Epithelial cell of proximal tubule (primary cell): ENCODE results near the gene HSP90B1. TPM values are rescaled to one million over a fixed set of nuclear protein-coding genes. Genes with fewer than 3 reads are reported as not detected.
A peak's percentile ranks its signal among the peaks of the same experiment; 100 is the strongest.

Source experiments
- DNase-seq: peaks from one replicate; pipeline ENCODE4 v3.0.0-alpha.2; 2011; ENCODE audit warnings: low read depth
- H3K4me3 ChIP-seq: 2 replicates; pipeline ENCODE4 v1.5.1; 2011; ENCODE audit warnings: low read depth, mild to moderate bottlenecking, low read length
- total RNA-seq: library from RNA; depleted of rRNA; stranded (reverse); fragments of >200 nt; gene quantifications from 2 replicates; pipeline ENCODE4 v1.2.3, GENCODE V29; 2015
- TF ChIP-seq, protein P1 (sequence below): conservative IDR thresholded peaks from 2 replicates; pipeline ENCODE4 v1.5.1; 2012; ENCODE audit warnings: low read depth, mild to moderate bottlenecking, low read length

The HSP90B1 gene
- total RNA-seq, 1 donor from 2014 or later = 606 TPM

GRCh38 chr12:103966736-103967135, 36.5 kb downstream of the HSP90B1 start:
- DNase-seq = no peak
- TF ChIP-seq, protein P1, sequence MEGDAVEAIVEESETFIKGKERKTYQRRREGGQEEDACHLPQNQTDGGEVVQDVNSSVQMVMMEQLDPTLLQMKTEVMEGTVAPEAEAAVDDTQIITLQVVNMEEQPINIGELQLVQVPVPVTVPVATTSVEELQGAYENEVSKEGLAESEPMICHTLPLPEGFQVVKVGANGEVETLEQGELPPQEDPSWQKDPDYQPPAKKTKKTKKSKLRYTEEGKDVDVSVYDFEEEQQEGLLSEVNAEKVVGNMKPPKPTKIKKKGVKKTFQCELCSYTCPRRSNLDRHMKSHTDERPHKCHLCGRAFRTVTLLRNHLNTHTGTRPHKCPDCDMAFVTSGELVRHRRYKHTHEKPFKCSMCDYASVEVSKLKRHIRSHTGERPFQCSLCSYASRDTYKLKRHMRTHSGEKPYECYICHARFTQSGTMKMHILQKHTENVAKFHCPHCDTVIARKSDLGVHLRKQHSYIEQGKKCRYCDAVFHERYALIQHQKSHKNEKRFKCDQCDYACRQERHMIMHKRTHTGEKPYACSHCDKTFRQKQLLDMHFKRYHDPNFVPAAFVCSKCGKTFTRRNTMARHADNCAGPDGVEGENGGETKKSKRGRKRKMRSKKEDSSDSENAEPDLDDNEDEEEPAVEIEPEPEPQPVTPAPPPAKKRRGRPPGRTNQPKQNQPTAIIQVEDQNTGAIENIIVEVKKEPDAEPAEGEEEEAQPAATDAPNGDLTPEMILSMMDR = no peak
- peak overlapping the region; percentile 77 for H3K4me3 ChIP-seq

DNA sequence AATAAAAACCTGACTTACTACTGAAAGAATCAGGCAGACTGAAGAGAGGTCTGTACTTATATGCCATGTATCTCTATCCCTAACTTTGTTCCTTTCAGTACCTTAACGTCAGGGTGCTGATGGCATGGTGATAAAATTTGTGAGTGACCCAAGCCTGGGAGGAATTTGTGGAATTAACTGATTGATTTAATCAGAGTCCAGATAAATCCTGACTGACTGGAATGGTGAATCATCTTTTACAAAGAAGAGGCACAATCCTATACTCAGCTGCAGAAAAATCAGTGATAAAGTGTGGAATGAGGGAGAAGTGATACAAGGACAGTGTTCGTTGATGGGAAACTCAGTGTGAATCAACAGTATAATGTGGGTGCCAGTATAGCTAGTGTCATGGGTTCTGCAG, 39.2 kb downstream of the HSP90B1 start:
- no peak overlapping the region for H3K4me3 ChIP-seq
- DNase-seq = no peak
- TF ChIP-seq, protein P1 = no peak

- TF ChIP-seq, protein P1 = no peak
- no peak overlapping the region for H3K4me3 ChIP-seq
- no peak for DNase-seq
These were observed 43.7 kb downstream of the HSP90B1 start for GRCh38 chr12:103973909-103974308.

- TF ChIP-seq, protein P1 = no peak
- no peak for DNase-seq
- H3K4me3 ChIP-seq = no peak overlapping the region
These were observed 45.2 kb downstream of the HSP90B1 start for GRCh38 chr12:103975368-103975767.

- TF ChIP-seq, protein P1 = no peak
- DNase-seq = no peak
These were observed 48.3 kb downstream of the HSP90B1 start for GRCh38 chr12:103978384-103978982.

DNA sequence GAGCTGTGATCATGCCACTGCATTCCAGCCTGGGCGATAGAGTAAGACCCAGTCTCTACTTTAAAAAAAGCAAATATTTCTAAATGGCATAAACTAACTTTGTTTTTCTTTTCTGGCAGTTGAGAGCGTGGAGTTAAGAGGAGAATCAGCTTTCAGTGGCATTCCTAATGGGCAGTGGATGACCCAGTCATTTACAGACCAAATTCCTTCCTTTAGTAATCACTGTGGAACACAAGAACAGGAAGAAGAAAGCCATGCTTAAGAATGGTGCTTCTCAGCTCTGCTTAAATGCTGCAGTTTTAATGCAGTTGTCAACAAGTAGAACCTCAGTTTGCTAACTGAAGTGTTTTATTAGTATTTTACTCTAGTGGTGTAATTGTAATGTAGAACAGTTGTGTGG, 56.6 kb downstream of the HSP90B1 start:
- no peak overlapping the region for H3K4me3 ChIP-seq
- TF ChIP-seq, protein P1 = no peak
- no peak for DNase-seq

More at GRCh38 chr12:103978384-103978982, 48.3 kb downstream of the HSP90B1 start:
- H3K4me3 ChIP-seq = no peak overlapping the region

DNA sequence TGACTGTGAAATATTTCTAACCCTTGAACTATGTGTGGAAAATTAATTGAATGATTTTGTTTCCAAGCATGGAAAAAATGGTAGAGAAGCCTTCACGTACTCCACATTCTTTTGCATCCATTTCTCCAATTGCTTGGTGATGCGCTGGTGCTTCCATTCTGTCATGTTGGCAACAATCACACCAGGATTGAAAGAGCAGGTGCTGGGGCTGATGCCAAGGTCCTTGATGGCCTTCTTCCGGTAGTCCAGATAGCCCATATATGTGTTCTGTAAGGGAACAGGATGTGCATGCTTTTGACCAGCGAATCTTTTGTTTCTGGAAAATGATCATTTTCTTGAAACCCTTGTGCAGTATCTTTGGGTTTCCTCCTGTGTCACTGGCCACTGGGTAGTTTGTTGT, 64.0 kb downstream of the HSP90B1 start:
- TF ChIP-seq, protein P1 = no peak
- no peak overlapping the region for H3K4me3 ChIP-seq
- no peak for DNase-seq
